HEK293T (cell line): ENCODE measurements around the gene LUZP4.

Source experiments
- BHLHE40 ChIP-seq: fragments of 450-650 bp; IDR thresholded peaks from 2 replicates; pipeline ENCODE4 v1.6.1; 2016; ENCODE audit warnings: mild to moderate bottlenecking, moderate library complexity, borderline replicate concordance
- CTBP1 ChIP-seq: fragments of 450-650 bp; IDR thresholded peaks from 2 replicates; pipeline ENCODE4 v1.6.1; 2016; ENCODE audit warnings: borderline replicate concordance
- FOXA1 ChIP-seq: fragments of 450-650 bp; IDR thresholded peaks from 2 replicates; pipeline ENCODE4 v1.6.1; 2016; ENCODE audit warnings: mild to moderate bottlenecking
- SUZ12 ChIP-seq: fragments of 450-650 bp; IDR thresholded peaks from 2 replicates; pipeline ENCODE4 v1.6.1; 2016; ENCODE audit warnings: mild to moderate bottlenecking

- TF ChIP-seq BHLHE40 (no peak), FOXA1 (no peak), SUZ12 (no peak), CTBP1 (no peak)
These were observed 22.1 kb downstream of the LUZP4 start for GRCh38 chrX:115311601-115312001.
